Activated effector memory CD4-positive, alpha-beta T cell treated with Interleukin-2 at 50 U/mL for 16 hours (primary cell): ENCODE results near the gene SUPT5H.

Experiments
- DNase-seq: peaks from one replicate; pipeline ENCODE4 v3.0.0-alpha.2; 2020

Gene SUPT5H

DNA sequence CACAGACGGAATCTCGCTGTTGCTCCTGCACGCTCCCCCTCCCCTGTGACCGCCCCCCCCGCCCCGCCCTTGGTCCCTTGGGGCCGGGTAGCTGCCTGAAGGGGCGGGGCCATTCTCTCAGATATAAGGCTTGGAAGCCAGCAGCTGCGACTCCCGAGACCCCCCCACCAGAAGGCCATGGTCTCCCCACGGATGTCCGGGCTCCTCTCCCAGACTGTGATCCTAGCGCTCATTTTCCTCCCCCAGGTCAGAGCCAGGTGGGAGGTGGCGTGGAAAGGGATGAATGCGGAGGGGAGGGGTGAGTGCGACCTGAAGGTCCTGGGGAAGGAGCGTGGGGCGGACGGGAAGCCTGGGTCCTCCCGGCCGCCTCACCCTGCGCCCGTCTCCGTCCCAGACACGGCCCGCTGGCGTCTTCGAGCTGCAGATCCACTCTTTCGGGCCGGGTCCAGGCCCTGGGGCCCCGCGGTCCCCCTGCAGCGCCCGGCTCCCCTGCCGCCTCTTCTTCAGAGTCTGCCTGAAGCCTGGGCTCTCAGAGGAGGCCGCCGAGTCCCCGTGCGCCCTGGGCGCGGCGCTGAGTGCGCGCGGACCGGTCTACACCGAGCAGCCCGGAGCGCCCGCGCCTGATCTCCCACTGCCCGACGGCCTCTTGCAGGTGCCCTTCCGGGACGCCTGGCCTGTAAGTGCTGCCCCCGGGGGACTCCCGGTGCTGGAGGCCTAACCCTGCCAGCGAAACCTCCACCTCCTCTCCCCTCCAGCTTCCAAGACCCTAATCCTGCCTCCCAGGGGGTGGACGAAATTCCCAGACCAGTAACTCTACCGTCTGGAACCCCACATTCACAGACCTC is 53.6 kb downstream of the SUPT5H start, which contains the start of gene DLL3:
TSS of gene DLL3 (plus strand) at position 150 of the 845 bp plus-strand sequence. CDS start at position 178, 28 bp downstream.
- no peak for DNase-seq

DNA sequence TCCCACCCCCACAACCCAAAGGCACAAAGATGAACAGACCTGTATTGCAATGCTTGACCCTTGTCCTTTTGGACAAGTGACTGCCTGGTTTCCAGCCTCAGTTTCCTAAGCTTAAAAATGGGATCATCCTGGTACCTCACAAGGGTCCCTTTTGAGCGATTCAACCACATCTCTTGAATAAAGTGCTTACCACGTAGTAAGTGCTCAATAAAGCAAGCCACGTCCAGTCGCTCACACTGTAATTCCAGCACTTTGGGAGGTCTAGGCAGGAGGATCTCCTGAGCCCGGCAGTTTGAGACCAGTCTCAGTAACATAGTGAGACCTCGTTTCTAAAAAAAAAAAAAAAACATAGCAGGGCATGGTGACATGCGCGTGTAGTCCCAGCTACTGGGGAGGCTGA is 54.5 kb downstream of the SUPT5H start:
- no peak for DNase-seq

DNA sequence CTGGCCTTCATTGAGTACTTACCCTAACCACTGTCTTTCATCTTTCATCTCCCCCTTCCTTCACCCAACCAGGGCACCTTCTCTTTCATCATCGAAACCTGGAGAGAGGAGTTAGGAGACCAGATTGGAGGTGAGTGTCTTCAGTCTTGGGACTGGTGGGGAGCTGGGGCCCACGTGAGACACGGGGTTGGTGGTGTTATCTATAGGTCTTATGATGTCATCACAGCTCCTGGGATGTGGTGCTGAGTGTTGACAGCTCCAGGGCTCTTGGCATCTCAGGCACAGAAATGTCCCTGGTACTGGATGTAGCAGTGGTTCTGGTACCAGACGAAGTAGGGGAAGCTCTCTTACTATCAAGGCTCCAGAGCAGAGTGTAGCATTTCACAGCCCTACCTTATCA is 55.2 kb downstream of the SUPT5H start:
- DNase-seq, result no peak

DNA sequence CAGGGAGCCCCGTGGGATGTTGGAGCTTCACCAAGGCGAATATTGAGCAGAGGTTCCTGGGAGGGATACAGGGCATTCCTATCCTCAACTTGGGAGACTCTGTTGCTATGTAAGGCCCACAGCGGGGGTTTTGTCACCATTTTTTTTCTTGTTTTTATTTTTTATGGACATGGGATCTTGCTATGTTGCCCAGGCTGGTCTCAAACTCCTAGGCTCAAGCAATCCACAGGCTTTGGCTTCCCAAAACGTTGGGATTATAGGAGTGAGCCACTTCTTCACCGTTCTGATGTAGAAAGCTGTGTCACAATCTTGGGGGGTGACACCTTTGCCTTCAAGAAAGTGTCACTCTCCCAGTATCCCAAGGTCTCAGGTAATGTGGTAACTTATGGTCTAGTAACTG is 56.0 kb downstream of the SUPT5H start:
- no peak for DNase-seq

DNA sequence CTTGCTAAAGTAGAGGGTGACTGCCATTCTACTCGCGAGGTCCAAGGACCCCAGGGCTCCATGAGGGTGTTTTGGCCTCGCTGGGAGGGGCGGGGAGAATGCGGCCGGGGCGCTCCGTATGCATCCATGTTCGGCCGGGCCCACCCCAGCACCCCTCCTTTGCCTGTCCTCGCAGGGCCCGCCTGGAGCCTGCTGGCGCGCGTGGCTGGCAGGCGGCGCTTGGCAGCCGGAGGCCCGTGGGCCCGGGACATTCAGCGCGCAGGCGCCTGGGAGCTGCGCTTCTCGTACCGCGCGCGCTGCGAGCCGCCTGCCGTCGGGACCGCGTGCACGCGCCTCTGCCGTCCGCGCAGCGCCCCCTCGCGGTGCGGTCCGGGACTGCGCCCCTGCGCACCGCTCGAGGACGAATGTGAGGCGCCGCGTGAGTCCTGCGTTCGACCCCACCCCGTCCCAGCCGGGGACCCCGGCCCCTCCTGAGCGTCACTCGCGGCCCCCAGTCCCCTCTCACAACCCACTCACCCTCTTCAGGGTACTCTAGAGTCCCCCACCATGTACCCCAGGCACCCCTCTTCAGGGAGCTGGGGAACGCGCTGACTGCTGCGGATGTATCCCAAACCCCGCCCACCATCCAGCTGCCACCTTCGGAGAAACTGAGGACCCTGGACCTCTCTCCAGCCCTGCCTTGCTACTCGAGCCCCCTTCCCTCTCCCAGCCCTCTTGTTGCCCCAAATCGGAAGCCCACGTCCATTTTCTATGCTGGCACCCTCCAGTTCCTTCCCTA is 57.4 kb downstream of the SUPT5H start:
- DNase-seq, result peak; percentile 67

DNA sequence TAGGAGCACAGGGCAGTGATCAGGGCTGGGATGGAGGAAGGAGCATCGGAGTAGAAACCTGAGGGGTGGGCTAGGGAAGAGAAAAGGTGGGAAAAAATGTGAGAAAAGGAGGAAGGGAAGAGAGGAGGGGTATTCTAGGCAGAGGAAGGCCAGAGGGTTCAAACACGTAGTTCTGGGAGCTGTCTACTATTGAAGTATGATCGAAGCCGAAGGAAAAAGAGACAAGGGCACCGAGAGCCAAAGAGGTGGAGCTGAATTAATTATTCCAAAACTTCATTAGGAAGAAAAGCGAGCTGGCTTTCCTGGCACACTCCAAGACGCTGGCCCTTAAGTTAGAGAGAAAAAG is 61.2 kb downstream of the SUPT5H start:
- no peak for DNase-seq

DNA sequence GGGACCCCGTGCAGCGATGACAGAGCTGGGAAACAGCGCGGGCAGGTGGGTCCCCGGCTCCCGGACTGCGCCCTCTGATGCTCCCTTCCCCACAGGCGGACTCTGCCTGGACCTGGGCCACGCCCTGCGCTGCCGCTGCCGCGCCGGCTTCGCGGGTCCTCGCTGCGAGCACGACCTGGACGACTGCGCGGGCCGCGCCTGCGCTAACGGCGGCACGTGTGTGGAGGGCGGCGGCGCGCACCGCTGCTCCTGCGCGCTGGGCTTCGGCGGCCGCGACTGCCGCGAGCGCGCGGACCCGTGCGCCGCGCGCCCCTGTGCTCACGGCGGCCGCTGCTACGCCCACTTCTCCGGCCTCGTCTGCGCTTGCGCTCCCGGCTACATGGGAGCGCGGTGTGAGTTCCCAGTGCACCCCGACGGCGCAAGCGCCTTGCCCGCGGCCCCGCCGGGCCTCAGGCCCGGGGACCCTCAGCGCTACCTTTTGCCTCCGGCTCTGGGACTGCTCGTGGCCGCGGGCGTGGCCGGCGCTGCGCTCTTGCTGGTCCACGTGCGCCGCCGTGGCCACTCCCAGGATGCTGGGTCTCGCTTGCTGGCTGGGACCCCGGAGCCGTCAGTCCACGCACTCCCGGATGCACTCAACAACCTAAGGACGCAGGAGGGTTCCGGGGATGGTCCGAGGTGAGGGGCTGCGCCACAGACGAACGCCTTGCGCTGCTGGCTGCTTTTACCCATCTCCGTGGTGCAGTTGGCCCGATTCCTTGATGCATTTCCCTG is 61.7 kb downstream of the SUPT5H start:
- peak; percentile 29 for DNase-seq

DNA sequence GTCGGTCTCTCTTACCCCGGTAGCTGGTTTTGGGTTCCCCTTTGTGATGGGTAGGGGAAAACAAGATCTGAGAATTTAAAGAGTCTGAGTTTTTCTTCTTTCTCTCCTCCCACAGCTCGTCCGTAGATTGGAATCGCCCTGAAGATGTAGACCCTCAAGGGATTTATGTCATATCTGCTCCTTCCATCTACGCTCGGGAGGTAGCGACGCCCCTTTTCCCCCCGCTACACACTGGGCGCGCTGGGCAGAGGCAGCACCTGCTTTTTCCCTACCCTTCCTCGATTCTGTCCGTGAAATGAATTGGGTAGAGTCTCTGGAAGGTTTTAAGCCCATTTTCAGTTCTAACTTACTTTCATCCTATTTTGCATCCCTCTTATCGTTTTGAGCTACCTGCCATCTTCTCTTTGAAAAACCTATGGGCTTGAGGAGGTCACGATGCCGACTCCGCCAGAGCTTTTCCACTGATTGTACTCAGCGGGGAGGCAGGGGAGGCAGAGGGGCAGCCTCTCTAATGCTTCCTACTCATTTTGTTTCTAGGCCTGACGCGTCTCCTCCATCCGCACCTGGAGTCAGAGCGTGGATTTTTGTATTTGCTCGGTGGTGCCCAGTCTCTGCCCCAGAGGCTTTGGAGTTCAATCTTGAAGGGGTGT is 62.5 kb downstream of the SUPT5H start:
- DNase-seq, result no peak

DNA sequence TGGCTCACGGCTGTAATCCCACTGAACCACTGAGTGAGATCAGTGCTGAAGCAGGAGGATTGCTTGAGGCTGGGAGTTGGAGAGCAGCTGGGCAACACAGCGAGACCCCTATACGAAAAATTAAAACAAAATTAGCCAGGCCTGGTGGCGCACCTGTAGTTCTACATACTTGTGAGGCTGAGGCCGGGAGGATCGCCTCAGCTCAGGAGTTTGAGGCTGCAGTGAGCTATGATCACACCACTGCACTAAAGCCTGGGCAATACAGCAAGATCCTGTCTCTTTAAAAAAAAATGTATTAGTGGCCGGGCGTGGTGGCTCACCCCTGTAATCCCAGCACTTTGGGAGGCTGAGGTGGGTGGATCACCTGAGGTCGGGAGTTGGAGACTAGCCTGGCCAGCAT is 63.2 kb downstream of the SUPT5H start:
- no peak for DNase-seq

DNA sequence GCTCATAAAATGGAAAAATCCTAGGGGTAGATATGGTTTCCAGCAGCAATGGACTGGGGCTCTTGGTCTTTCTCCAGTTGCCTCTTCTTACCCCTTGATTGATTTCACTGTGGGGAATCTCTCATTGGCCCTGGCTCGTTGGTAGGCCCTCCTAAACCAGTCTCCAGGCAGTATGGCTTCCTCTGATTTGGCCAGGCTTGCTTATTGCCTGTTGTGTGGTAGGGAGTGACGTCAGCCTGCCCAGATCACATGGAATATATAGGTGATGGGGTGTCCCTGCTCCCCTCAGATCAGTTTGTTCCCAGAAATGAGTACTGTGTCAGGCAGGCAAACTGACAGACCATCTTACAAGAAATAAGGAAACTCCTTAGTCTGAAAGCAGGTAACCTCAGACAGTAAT is 63.9 kb downstream of the SUPT5H start:
- no peak for DNase-seq

DNA sequence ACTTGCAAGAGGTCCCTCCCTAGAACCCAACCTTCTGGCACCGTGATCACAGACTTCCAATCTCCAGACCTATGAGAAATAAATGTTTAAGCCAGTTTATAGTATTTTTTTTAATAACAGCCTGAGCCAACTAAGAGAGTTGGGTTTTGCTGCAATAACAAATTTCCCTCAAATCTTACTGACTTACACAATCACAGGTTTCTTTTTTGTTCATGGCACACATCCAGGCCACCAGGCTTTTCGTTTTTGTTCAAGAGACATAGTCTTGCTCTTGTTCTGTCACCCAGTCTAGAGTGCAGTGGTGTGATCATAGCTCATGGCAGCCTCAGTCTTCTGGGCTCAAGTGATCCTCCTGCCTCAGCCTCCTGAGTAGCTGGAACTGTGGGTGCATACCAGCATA is 67.6 kb downstream of the SUPT5H start:
- DNase-seq, result no peak

DNA sequence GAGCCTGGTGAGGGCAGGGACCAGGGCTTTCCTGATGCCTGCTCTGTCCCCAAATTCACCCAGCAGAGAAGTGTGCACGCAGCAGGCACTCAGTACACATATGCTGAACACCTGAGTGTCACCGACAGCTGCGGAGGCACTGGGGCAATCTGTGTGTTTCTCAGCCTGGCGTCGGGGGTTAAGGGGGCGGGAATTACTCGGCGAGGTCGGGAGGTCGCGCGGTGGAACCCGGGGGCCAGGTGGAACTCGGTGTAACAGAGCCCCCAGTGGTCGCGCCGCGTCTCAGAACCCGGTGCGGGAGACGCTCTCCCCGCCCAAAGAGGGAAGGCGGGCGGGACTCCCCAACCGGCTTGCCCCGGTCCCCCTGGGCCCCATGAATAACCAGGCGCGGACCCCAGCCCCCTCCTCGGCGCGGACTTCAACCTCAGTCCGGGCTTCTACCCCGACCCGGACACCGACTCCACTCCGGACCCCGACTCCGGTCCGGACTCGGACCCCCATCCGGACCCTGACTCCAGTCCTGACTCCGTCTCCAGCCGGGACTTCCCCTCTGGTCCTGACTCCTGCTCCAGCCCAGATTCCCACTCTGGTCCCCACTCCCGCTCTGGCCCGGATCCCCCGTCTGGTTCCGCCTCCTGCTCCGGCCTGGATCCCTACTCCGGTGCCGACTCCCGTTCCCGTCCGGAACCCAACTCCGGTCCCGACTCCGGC is 69.6 kb downstream of the SUPT5H start, which contains the start of gene SELENOV:
TSS of gene SELENOV (plus strand) at position 300 of the 711 bp plus-strand sequence. CDS start at position 374, 74 bp downstream.
- no peak for DNase-seq

DNA sequence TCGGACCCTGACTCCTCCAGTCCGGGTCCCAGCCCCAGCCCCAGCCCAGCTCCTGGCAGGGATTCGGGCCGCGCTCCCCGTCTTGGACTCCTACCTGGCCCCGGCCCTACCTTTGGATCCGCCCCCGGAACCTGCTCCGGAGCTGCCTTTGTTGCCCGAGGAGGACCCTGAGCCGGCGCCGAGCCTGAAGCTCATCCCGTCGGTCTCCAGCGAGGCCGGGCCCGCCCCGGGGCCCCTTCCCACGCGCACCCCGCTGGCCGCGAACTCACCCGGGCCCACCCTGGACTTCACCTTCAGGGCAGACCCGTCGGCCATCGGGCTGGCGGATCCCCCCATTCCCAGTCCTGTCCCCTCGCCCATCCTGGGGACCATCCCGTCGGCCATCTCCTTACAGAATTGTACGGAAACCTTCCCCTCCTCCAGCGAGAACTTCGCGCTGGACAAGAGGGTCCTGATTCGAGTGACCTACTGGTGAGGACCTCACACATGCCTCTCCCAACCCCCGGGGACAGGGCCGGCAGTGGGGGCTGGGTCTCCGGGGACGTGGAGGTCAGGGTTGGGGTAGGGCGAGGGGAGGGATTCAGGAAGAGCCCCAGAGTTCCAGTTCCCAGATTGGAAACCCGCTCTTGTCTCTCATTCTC is 70.3 kb downstream of the SUPT5H start:
- DNase-seq, result no peak

DNA sequence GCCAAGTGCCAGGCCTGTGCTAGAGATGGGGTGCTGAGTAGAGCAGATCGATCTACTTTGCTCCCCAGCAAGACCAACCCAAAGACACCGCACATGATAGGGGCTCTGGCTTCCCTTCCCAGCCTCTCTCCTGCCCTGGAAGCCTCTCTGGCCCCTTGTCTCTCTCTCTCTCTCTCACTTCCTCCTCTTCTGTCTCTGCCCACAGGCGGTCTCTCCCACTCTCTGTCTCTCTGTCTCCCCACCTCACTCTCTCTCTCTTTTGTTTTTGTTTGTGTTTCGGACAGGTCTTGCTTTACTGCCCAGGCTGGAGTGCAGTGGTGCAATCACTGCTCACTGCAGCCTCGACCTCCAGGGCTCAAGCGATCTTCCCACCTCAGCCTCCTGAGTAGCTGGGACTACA is 70.9 kb downstream of the SUPT5H start:
- no peak for DNase-seq

DNA sequence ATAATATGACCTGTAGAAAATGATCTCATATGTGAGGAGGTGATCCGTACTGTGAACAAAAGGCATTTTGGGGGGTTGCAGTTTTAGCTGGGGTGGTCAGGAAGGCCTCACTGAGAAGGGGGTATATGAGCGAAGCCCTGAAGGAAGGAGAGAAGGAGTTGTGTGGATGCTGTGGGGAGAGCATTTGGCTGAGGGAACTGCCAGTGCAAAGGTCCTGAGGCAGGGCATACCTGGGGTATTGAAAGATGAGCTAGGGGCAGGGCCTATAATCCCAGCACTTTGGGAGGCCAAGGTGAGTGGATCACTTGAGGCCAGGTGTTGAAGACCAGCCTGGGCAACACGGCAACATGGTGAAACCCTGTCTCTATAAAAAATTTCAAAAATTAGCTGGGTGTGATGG is 72.0 kb downstream of the SUPT5H start:
- DNase-seq, result no peak

DNA sequence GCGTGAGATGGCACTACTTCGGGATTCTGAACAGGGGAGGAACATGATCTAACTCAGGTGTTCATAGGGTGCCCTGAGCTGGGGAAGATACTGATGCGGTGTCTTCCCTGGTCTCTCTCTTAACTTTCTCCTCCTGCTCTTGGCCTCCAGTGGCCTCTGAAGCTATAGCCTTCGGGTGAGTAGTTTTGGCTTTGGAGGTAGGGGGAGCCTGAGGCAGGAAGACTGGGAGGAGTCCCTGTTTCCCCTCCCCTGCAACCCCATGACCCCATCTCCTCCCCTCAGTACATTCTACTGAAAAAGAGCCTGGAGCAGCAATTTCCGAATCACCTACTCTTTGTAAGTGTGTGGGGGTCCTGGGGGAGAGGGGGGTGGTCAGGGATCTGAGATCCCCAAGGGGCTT is 73.1 kb downstream of the SUPT5H start:
- DNase-seq, result no peak

DNA sequence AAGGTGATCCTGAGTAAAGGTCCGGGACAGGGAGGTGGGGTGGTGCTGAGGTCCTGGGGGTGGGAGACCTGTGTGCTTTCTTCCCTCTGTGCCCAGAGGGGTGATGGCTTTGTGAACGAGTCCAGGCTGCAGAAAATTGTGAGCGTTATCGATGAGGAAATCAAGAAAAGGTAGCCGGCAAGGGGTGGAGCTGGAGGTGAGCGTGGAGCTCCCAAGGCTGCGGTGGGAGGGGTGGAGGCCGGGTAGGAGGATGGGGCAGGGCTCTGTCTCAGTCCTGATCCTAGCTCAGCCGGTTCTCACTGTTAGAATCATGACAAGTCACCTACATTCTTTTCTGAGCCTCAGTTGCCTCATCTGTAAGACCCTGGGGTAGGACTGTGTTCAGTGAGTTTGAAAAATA is 73.6 kb downstream of the SUPT5H start:
- no peak for DNase-seq

DNA sequence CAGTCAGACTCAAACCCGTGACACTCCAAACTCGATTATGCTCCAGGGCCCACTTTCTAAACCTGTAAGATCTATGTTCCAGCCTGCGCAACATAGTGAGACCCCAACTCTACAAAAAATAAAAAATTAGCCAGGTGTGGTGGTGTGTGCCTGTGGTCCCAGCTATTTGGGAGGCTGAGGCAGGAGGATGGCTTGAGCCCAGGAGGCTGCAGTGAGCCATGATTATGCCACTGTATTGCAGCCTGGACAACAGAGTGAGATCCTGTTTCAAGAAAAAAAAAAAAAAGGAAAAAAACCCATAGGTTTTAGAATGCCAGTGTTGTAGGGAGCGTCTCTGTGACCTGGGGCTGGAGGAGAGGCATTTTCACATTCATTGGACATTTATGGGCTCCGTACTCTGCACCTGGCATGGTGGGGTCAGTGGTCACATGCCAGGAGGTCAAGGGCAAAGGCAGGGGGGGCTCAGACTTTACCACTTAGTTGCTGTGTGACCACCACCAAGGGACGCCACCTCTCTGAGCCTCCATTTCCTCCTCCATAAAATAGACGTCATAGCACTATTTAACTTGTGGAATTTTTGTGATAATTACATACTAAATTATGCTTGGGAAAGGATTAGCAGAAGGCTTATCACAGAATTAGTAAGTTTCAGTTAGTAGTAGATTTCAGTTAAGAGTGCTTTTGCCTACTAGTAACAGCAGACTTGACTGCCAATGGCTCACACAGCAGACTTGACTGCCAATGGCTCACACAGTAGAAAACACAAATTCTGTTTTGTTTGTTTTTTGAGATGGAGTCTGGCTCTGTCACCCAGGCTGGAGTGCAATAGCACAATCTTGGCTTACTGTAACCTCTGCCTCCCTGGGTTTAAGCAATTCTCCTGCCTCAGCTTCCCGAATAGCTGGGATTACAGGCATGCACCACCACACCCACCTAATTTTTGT is 75.4 kb downstream of the SUPT5H start:
- no peak for DNase-seq

DNA sequence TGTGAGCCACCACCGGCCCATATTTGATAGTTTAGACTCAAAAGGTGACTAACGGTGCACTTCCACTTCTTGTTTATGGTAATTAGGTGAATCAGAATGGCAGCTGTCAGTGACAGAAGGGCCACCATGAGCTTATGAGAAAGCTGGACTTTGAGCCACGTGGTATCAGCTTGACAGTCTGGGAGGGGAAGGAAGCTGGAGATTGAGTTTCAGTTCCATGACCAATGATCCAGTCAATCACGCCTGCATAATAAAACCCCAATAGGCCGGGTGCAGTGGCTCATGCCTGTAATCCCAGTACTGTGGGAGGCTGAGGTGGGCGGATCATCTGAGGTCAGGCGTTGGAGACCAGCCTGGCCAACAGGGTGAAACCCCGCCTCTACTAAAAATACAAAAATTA is 79.1 kb downstream of the SUPT5H start:
- DNase-seq, result no peak

DNA sequence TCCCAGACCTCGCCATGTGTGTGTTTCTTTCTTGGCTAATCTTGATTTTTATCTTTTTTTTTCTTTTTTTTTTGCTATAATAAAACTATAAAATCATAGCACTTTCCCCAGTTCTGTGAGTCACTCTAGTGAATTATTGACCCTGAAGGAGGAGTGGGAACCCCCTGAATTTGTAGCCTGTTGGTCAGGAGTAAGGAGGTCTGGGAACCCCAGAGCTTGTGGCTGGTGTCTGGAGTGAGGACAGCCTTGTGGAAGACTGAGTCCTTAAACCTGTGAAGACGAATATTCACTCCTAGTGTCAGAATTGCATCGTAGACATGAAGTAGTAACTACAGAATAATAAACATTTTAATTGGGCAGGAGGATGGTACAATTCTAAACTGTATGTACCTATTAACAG is 79.8 kb downstream of the SUPT5H start:
- DNase-seq, result no peak
